ENCODE measurements around the gene SULT1B1.

DNA sequence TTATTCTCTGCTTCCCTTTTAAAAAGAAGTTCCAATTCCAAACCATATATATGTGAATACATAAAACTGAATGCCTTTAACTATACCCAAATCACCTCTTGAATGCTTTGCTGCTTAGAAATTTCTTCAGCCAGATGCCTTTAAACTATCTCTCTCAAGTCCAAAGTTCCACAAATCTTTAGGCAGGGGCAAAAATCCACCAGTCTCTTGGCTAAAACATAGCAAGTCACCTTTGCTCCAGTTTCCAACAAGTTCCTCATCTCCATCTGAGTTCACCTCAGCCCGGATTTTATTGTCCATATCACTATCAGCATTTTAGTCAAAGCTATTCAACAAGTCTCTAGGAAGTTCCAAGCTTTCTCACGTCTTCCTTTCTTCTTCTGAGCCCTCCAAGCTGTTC lies 49.8 kb downstream of the SULT1B1 start:
- TF ChIP-seq CTCF (IDR thresholded peaks at IDR 0.05; ENCODE audit: insufficient read depth, low read depth, low read length) (no peak), EZH2 (IDR thresholded peaks at IDR 0.05; ENCODE audit: insufficient read depth, low read length) (no peak)

Data from astrocyte (in vitro differentiated cells and primary cell).